Ovary (tissue), 9 donors: ENCODE measurements around the gene LPIN2. TPM values are rescaled to one million over a fixed set of nuclear protein-coding genes. Genes with fewer than 3 reads are reported as not detected.

Experiments
- DNase-seq, 5 donors: peaks; one replicate each; pipeline ENCODE4 v3.0.0-alpha.2; 2019 to 2020
- H3K27ac ChIP-seq, 2 donors: fragments of 200-600 bp; one replicate each; pipeline versions ENCODE4 v1.5.1 to v1.8.0; 2019 to 2022
- H3K27me3 ChIP-seq: fragments of 200-600 bp; one replicate; pipeline ENCODE4 v1.8.0; 2022
- H3K36me3 ChIP-seq: fragments of 200-600 bp; sonication (generic); one replicate; pipeline ENCODE4 v1.5.1; 2019
- H3K4me1 ChIP-seq: one replicate; pipeline ENCODE4 v1.8.1; 2013; ENCODE audit warnings: mild to moderate bottlenecking, moderate library complexity; ENCODE audit not compliant: insufficient read depth
- H3K4me3 ChIP-seq: fragments of 200-600 bp; sonication (generic); one replicate; pipeline ENCODE4 v1.5.1; 2017
- H3K9me3 ChIP-seq, 2 donors: fragments of 200-600 bp in 1 of 2; sonication (generic) in 1 of 2; one replicate each; pipeline versions ENCODE4 v1.5.1 to v1.8.1; 2013 to 2019; ENCODE audit warnings: mild to moderate bottlenecking in 1 of 2, moderate library complexity in 1 of 2
- EP300 ChIP-seq: sonication (generic); formaldehyde crosslinking; IDR thresholded peaks from one replicate; pipeline ENCODE4 v1.6.1; 2017; ENCODE audit warnings: antibody characterized with exemption
- POLR2A ChIP-seq: fragments of 450-650 bp; IDR thresholded peaks from one replicate; pipeline ENCODE4 v1.6.1; 2017; ENCODE audit warnings: antibody characterized with exemption, mild to moderate bottlenecking, moderate library complexity
- WGBS, 3 donors: extraction: QIAGEN DNeasy Blood & Tissue Kit in 1 of 3; methylation state at CpG; one replicate each; pipeline versions ENCODE4 v1.1.5 to v1.1.7; 2013 to 2017; 5-methylcytosine and 5-hydroxymethylcytosine counted together
- intact Hi-C, 4 donors: fragments of 100-400 bp; cut with DNase I; formaldehyde crosslinking; loops; one replicate each; pipeline versions ENCODE4 v1.11.0 to v1.15.1; 2022 to 2023
- polyA plus RNA-seq, 2 donors: library from polyadenylated mRNA; stranded (reverse); fragments of 200-250 nt in 1 of 2; fragments of 350-450 nt in 1 of 2; fragmentation: Illumina TruSeq in 1 of 2; extraction: RNeasy Lipid Tissue Mini Kit (QIAGEN cat#74804) in 1 of 2; gene quantifications; one replicate each; pipeline ENCODE4 v1.2.3, GENCODE V29; 2013 to 2014
- total RNA-seq, 7 donors: library from RNA; depleted of rRNA in 2 of 7; stranded (reverse); fragments of >200 nt in 2 of 7; fragmentation: NEBNext Ultra II Directional in 3 of 7; extraction: Animal tissue kit (Norgen Biotek cat#: 25700) in 3 of 7; gene quantifications; one replicate each; pipeline versions ENCODE4 v1.1.0 to v1.2.4, GENCODE V29; 2016 to 2023
- TF ChIP-seq, protein P1 (sequence below), 3 donors: fragments of 450-650 bp in 2 of 3; fragments of 200-600 bp in 1 of 3; IDR thresholded peaks; one replicate each; pipeline versions ENCODE4 v1.5.1 to v1.8.0; 2016 to 2022; ENCODE audit warnings: antibody characterized with exemption in 3 of 3, mild to moderate bottlenecking in 1 of 3
- donor health status: DM: no; HTN: no; CAD: no; lungs with moderate emphysema.
- donor health status: DM: no; HTN: no; CAD: no.
- donor health status: Bipolar disorder and iron deficiency.
- donor health status: DM: yes; HTN: yes; CAD: no.
- donor health status: DM: no; HTN: no; CAD: no.
- donor health status: DM: yes; HTN: yes; CAD: no.

Gene LPIN2
- total and polyA plus RNA-seq, 9 donors, result 13.4 to 44.7 (median 26.4) TPM

DNA sequence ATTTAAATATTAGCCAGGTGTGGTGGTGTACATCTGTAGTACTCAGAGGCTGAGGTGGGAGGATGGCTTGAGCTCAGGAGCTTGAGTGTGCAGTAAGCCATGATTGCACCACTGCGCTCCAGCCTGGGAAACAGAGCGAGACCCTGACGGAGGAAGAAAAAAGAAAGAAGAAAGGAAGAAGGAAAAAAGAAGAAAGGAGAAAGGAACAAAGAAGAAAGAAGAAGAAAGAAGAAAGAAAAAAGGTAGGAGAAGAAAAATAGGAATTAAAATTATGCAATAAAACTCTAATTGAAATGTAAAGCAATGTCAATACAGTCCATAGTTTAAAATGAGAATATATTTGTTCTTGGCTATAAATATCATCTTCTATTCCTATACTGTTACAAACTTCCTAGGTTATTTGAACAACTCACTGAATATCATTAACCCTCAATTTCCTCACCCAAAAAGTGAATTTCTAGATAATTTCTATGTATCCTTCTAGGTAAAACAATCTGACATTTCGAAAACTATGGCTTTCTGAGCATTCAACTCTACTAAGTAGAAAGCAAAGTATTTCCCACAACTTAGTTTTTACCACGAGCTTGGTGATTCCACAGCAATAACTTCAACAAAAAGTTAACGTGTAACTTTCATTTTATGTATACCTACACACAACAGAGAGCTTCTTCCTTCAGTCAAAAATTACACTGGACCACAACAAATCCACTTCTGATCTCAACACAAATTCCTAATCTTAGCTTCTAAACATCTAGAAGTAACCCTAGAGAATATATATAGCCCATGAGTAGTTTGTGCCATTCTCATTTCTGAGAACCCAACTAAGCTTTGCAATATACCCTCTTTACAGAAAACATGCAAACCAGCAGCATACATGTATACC lies 19.7 kb downstream of the LPIN2 start:
- 80 to 93% (median 82%) methylated on average over 6 of the region's 6 CpGs for WGBS, 3 donors
- intact Hi-C loops, result no loop called here

DNA sequence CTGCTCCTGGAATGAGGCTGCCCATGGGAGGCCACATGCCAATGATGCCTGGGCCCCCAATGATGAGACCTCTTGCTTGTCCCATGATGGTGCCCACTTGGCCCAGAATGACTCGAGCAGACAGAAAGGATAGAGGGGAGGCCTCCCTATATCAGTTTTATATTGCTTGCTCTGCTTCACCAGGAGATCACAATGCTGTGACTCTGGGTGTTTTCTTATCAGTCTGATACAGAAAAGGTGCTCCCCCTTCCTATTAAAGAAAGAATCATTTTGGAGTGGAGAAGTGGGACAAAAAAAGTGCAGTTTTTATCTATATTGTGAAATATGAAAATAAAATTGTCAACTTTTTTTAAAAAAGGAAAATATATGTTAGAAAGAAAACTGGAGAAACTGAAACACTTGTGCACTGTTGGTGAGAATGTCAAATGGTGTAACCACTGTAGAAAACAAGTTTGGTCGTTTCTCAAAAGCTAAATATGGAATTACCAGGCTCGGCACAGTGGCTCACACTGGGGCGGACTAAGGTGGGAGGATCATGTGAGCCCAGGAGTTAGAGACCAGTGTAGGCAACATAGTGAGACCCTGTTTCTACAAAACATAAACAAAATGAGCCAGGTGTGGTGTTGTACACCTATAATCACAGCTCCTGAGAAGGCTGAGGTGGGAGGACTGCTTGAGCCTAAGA lies 21.8 kb downstream of the LPIN2 start:
- no peak for TF ChIP-seq POLR2A
- TF ChIP-seq EP300, result no peak
- TF ChIP-seq, protein P1, sequence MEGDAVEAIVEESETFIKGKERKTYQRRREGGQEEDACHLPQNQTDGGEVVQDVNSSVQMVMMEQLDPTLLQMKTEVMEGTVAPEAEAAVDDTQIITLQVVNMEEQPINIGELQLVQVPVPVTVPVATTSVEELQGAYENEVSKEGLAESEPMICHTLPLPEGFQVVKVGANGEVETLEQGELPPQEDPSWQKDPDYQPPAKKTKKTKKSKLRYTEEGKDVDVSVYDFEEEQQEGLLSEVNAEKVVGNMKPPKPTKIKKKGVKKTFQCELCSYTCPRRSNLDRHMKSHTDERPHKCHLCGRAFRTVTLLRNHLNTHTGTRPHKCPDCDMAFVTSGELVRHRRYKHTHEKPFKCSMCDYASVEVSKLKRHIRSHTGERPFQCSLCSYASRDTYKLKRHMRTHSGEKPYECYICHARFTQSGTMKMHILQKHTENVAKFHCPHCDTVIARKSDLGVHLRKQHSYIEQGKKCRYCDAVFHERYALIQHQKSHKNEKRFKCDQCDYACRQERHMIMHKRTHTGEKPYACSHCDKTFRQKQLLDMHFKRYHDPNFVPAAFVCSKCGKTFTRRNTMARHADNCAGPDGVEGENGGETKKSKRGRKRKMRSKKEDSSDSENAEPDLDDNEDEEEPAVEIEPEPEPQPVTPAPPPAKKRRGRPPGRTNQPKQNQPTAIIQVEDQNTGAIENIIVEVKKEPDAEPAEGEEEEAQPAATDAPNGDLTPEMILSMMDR (IDR thresholded peaks at IDR 0.05), result no peak
- no peak overlapping the region for H3K4me3 ChIP-seq
- 70 to 73% (median 73%) methylated on average over 4 of the region's 4 CpGs for WGBS, 3 donors
- intact Hi-C loops, result no loop called here
- no peaks in the 10 kb centered on the region for H3K4me1 ChIP-seq
- no peak for DNase-seq
- H3K36me3 ChIP-seq, result no peaks in the 10 kb centered on the region
- no peak overlapping the region for H3K27ac ChIP-seq
- H3K9me3 ChIP-seq, result no peaks in the 10 kb centered on the region
- no peaks in the 10 kb centered on the region for H3K27me3 ChIP-seq

More for the DNA sequence above, 19.7 kb downstream of the LPIN2 start:
- DNase-seq, result no peak
- Histone ChIP-seq H3K4me1 (peaks cover 8% of the 10 kb centered on the region), H3K36me3 (no peaks in the 10 kb centered on the region), H3K27ac (no peak overlapping the region), H3K9me3 (no peaks in the 10 kb centered on the region), H3K4me3 (no peak overlapping the region), H3K27me3 (no peaks in the 10 kb centered on the region)
- TF ChIP-seq EP300 (no peak), POLR2A (no peak)
- TF ChIP-seq, protein P1 (IDR thresholded peaks at IDR 0.05), result no peak

GRCh38 chr18:2987876-2988790 lies 24.8 kb downstream of the LPIN2 start:
- no peaks in the 10 kb centered on the region for H3K27me3 ChIP-seq
- no peak for DNase-seq
- no peak overlapping the region for H3K4me3 ChIP-seq
- intact Hi-C loops, result loop anchor here in 1 of 4 donors (10.0 kb wide), 1 partner anchor 53 kb away; no protein-coding TSS in a partner anchor
- TF ChIP-seq POLR2A (no peak), EP300 (no peak)
- no peaks in the 10 kb centered on the region for H3K4me1 ChIP-seq
- no peaks in the 10 kb centered on the region for H3K9me3 ChIP-seq
- whole genome bisulfite sequencing, 3 donors, result 88 to 93% (median 90%) methylated on average over 5 of the region's 5 CpGs
- no peak overlapping the region for H3K27ac ChIP-seq
- H3K36me3 ChIP-seq, result no peaks in the 10 kb centered on the region

DNA sequence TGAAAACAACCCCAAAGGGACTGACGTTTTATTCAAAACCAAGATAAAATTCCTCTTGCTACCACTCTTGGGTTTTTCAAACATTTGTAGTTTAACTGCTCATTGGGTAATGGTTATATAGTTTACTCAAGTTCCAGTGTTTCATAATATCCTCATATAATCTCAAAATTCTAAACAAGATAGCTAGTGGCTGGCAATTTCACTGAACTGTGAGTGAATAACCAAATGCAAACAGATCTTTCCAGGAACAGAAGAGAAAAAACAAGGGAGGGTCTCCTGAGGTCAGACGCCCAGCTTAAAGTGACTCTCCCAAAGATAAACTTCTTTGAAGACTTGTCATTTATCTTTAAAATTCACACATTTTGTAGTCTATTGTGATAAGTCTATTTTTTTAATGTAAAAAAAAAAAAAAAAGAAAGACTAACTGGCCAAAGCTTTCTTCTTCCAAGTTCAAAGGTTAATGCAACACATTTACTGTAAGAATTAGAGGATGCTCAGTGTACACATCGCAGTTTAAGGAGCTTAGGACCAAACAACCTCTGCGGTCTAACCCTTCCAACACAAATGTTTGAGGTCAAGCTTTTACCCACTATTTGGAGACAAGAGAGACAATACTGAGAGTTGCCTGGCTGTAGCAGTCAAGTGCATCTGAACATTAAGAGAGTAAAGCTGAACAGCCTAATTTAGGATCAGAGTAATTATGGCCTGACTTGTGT lies 26.6 kb downstream of the LPIN2 start:
- no peaks in the 10 kb centered on the region for H3K9me3 ChIP-seq
- 44 to 59% (median 44%) methylated on average over 4 of the region's 4 CpGs for WGBS, 3 donors
- DNase-seq, result no peak
- peaks cover 4% of the 10 kb centered on the region for H3K4me1 ChIP-seq
- H3K27me3 ChIP-seq, result no peaks in the 10 kb centered on the region
- TF ChIP-seq EP300, result no peak
- no peaks in the 10 kb centered on the region for H3K36me3 ChIP-seq
- intact Hi-C loops, result loop anchor here in 1 of 4 donors (10.0 kb wide), 1 partner anchor 52 kb away; no protein-coding TSS in a partner anchor
- H3K27ac ChIP-seq, result no peak overlapping the region
- no peak overlapping the region for H3K4me3 ChIP-seq
